Neural cell (in vitro differentiated cells): Measurements from ENCODE around the gene FYN. TPM values are rescaled to one million over a fixed set of nuclear protein-coding genes. Genes with fewer than 3 reads are reported as not detected.
A peak's percentile ranks its signal among the peaks of the same experiment; 100 is the strongest.

ENCODE experiments used
- H2AFZ ChIP-seq: fragments of 200-600, 300-800 bp; sonication (generic), shearing (Covaris generic); 2 replicates; pipeline ENCODE4 v1.6.0; 2014; ENCODE audit warnings: low read depth, mild to moderate bottlenecking, antibody characterized with exemption, low read length, moderate library complexity
- H3F3A ChIP-seq: fragments of 200-600 bp; shearing (Covaris generic); 2 replicates; pipeline ENCODE4 v1.6.1; 2016; ENCODE audit warnings: mild to moderate bottlenecking, moderate library complexity, mixed read lengths, antibody characterized with exemption, low read length; ENCODE audit not compliant: insufficient read depth, poor library complexity, severe bottlenecking
- H3K27ac ChIP-seq: fragments of 200-600, 300-800 bp; sonication (generic), shearing (Covaris generic); 2 replicates; pipeline ENCODE4 v1.5.1; 2014; ENCODE audit warnings: mild to moderate bottlenecking, low read length, moderate library complexity
- H3K27me3 ChIP-seq: fragments of 300-800, 200-600 bp; sonication (generic), shearing (Covaris generic); 2 replicates; pipeline ENCODE4 v1.6.0; 2014; ENCODE audit warnings: mild to moderate bottlenecking, low read depth, low read length, moderate library complexity; ENCODE audit not compliant: insufficient read depth
- H3K36me3 ChIP-seq: fragments of 300-800, 200-600 bp; sonication (generic), shearing (Covaris generic); 2 replicates; pipeline ENCODE4 v1.5.1; 2014; ENCODE audit warnings: mild to moderate bottlenecking, antibody characterized with exemption, low read length, moderate library complexity; ENCODE audit not compliant: insufficient read depth
- H3K4me2 ChIP-seq: fragments of 300-800, 200-600 bp; sonication (generic), shearing (Covaris generic); 2 replicates; pipeline ENCODE4 v1.6.0; 2014; ENCODE audit warnings: mild to moderate bottlenecking, low read length
- H3K4me3 ChIP-seq: fragments of 300-800, 200-600 bp; sonication (generic), shearing (Covaris generic); 2 replicates; pipeline ENCODE4 v1.5.1; 2014; ENCODE audit warnings: mild to moderate bottlenecking, low read length, moderate library complexity
- H3K79me2 ChIP-seq: fragments of 200-600 bp; shearing (Covaris generic); replicated peaks from 2 replicates; pipeline ENCODE4 v1.6.0; 2014; ENCODE audit warnings: mild to moderate bottlenecking, low read length, moderate library complexity; ENCODE audit not compliant: insufficient read depth
- H3K9ac ChIP-seq: fragments of 300-800, 200-600 bp; sonication (generic), shearing (Covaris generic); 2 replicates; pipeline ENCODE4 v1.6.1; 2016; ENCODE audit warnings: mild to moderate bottlenecking, low read length, mixed read lengths
- H3K9me2 ChIP-seq: fragments of 200-600 bp; shearing (Covaris generic); 2 replicates; pipeline ENCODE4 v1.6.1; 2016; ENCODE audit warnings: mild to moderate bottlenecking, low read length, mixed read lengths; ENCODE audit not compliant: insufficient read depth
- H3K9me3 ChIP-seq: fragments of 200-600, 300-800 bp; sonication (generic), shearing (Covaris generic); 2 replicates; pipeline ENCODE4 v1.6.1; 2016; ENCODE audit warnings: mild to moderate bottlenecking, mixed run types, low read length, moderate library complexity, mixed read lengths
- H4K20me1 ChIP-seq: fragments of 200-600 bp; shearing (Covaris generic); 2 replicates; pipeline ENCODE4 v1.6.1; 2016; ENCODE audit warnings: mild to moderate bottlenecking, mixed run types; ENCODE audit not compliant: insufficient read depth
- EP300 ChIP-seq: fragments of 450-650 bp; conservative IDR thresholded peaks from 2 replicates; pipeline ENCODE4 v1.6.1; 2014; ENCODE audit warnings: antibody characterized with exemption, mild to moderate bottlenecking, moderate library complexity; ENCODE audit not compliant: poor library complexity, severe bottlenecking
- EZH2 ChIP-seq: fragments of 200-600, 300-800 bp; shearing (Covaris generic), sonication (generic); IDR thresholded peaks from 2 replicates; pipeline ENCODE4 v1.6.1; 2014; ENCODE audit warnings: antibody characterized with exemption, low read length, borderline replicate concordance, mild to moderate bottlenecking; ENCODE audit not compliant: insufficient read depth, poor library complexity, severe bottlenecking
- MXI1 ChIP-seq: fragments of 450-650 bp; conservative IDR thresholded peaks from 2 replicates; pipeline ENCODE4 v1.6.1; 2014; ENCODE audit warnings: antibody characterized with exemption, mild to moderate bottlenecking; ENCODE audit not compliant: poor library complexity, severe bottlenecking
- POLR2AphosphoS5 ChIP-seq: IDR thresholded peaks from 2 replicates; pipeline ENCODE4 v1.6.1; 2012
- RAD21 ChIP-seq: fragments of 450-650 bp; conservative IDR thresholded peaks from 2 replicates; pipeline ENCODE4 v1.6.1; 2014; ENCODE audit warnings: antibody characterized with exemption, mild to moderate bottlenecking, moderate library complexity
- REST ChIP-seq: IDR thresholded peaks from 2 replicates; pipeline ENCODE4 v1.6.1; 2012; ENCODE audit warnings: borderline replicate concordance
- SMC3 ChIP-seq: fragments of 450-650 bp; conservative IDR thresholded peaks from 2 replicates; pipeline ENCODE4 v1.6.1; 2014; ENCODE audit warnings: antibody characterized with exemption, mild to moderate bottlenecking, moderate library complexity; ENCODE audit not compliant: poor library complexity
- TAF1 ChIP-seq: IDR thresholded peaks from 2 replicates; pipeline ENCODE4 v1.6.1; 2012; ENCODE audit warnings: low read depth
- polyA plus RNA-seq: library from polyadenylated mRNA; depleted of rRNA; stranded (reverse); fragments of >200 nt; gene quantifications from 2 replicates; pipeline ENCODE4 v1.2.3, GENCODE V29; 2014
- TF ChIP-seq, protein P1 (sequence below): fragments of 450-650 bp; IDR thresholded peaks from 2 replicates; pipeline ENCODE4 v1.5.1; 2014; ENCODE audit warnings: antibody characterized with exemption, mild to moderate bottlenecking, moderate library complexity; ENCODE audit not compliant: poor library complexity, severe bottlenecking

FYN gene
- polyA plus RNA-seq, 1 donor from 2014 or later = 277 TPM

DNA sequence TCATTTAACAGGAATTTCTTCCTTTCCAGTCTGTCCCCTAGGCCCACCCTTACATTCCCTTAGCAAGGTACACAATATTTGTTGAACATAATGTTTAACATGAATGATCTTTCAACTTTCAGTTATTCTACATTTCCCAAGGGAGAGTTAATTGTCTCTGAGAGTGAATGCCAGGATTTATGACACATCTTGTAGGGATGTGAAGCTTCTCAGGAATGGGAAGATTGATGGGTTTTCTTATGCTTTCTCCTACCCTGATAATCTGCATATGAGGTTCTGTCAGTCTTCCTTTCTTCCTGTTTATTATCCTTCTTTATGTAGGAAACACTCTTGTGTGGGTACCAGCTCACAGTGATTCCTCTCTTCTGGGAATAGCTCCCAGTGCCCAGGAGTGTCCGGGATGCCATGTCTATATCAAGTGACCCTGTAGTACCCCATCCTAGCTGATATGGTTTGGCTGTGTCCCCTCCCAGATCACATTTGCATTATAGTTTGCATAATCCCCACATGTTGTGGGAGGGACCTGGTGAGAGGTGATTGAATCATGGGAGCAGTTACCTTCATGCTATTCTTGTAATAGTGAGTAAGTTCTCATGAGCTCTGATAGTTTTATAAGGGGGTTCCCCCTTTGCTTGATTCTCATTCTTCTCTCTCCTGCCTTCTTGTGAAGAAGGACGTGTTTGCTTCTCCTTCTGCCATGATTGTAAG, 7.1 kb upstream of the FYN start:
- Histone ChIP-seq H4K20me1 (no peaks in the 10 kb centered on the region), H3K4me3 (peak overlapping the region; percentile 13), H3K4me2 (no peak overlapping the region)

DNA sequence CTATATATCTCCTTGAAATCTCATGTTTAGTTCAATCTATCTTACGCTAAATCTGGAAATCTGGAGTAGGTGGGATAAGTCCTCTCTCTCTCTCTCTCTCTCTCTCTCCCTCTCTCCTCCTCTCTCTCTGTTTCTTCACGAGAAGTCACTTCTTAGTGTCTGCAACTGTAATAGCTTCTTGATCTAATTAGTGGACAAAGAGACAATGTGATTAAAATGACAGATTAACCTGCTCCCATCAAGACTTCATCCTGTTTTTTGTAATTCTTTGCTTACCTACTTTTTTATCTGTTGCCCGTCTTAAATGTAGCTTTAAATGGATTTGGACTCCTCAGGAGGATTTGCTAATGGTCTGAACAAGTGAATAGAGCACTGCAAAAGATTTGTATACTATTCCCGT, 2.5 kb upstream of the FYN start:
- no peak overlapping the region for H3K4me2 ChIP-seq
- H3K36me3 ChIP-seq = no peaks in the 10 kb centered on the region
- H4K20me1 ChIP-seq = no peaks in the 10 kb centered on the region
- H3F3A ChIP-seq = peaks cover 6% of the 10 kb centered on the region
- no peak overlapping the region for H3K9ac ChIP-seq
- no peak overlapping the region for H3K4me3 ChIP-seq
- no peak overlapping the region for H2AFZ ChIP-seq
- H3K79me2 ChIP-seq = peaks cover 14% of the 10 kb centered on the region
- no peak overlapping the region for H3K27ac ChIP-seq
- H3K27me3 ChIP-seq = no peaks in the 10 kb centered on the region
- no peaks in the 10 kb centered on the region for H3K9me3 ChIP-seq
- no peaks in the 10 kb centered on the region for H3K9me2 ChIP-seq
- no peak for TF ChIP-seq EP300
- TF ChIP-seq, protein P1, sequence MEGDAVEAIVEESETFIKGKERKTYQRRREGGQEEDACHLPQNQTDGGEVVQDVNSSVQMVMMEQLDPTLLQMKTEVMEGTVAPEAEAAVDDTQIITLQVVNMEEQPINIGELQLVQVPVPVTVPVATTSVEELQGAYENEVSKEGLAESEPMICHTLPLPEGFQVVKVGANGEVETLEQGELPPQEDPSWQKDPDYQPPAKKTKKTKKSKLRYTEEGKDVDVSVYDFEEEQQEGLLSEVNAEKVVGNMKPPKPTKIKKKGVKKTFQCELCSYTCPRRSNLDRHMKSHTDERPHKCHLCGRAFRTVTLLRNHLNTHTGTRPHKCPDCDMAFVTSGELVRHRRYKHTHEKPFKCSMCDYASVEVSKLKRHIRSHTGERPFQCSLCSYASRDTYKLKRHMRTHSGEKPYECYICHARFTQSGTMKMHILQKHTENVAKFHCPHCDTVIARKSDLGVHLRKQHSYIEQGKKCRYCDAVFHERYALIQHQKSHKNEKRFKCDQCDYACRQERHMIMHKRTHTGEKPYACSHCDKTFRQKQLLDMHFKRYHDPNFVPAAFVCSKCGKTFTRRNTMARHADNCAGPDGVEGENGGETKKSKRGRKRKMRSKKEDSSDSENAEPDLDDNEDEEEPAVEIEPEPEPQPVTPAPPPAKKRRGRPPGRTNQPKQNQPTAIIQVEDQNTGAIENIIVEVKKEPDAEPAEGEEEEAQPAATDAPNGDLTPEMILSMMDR = no peak
- no peak for TF ChIP-seq RAD21
- no peak for TF ChIP-seq POLR2AphosphoS5
- no peak for TF ChIP-seq SMC3
- TF ChIP-seq MXI1 = no peak
- TF ChIP-seq EZH2 = no peak
- no peak for TF ChIP-seq TAF1

More for the DNA sequence above, 7.1 kb upstream of the FYN start:
- Histone ChIP-seq H3K27me3 (no peaks in the 10 kb centered on the region), H3K79me2 (no peaks in the 10 kb centered on the region), H3K9me2 (no peaks in the 10 kb centered on the region), H3F3A (no peaks in the 10 kb centered on the region), H3K36me3 (no peaks in the 10 kb centered on the region), H3K9ac (no peak overlapping the region), H2AFZ (no peak overlapping the region), H3K9me3 (no peaks in the 10 kb centered on the region), H3K27ac (peak overlapping the region; percentile 32)
- TF ChIP-seq POLR2AphosphoS5 (peak; percentile 69), MXI1 (no peak), EP300 (peak; percentile 83), SMC3 (no peak), REST (peak; percentile 97), RAD21 (no peak), TAF1 (no peak)
- TF ChIP-seq, protein P1 = no peak
